RWPE1 (cell line): ENCODE results near the gene THRB.
A peak's percentile ranks its signal among the peaks of the same experiment; 100 is the strongest.

Source experiments
- CTCF ChIA-PET: fragments of 350-600 bp; sonication (Branson Sonifier 250); formaldehyde crosslinking; extraction: SDS; loops from one replicate; lab custom pipeline; 2021; lab: Yijun Ruan, JAX
- POLR2A ChIA-PET: fragments of 400-600 bp; formaldehyde crosslinking; extraction: SDS; loops from one replicate; lab custom pipeline; 2020; ENCODE audit warnings: antibody characterized with exemption; ENCODE audit not compliant: low non-redundant PET; lab: Yijun Ruan, JAX
- DNase-seq: peaks from one replicate; pipeline ENCODE4 v3.0.0; 2012; ENCODE audit warnings: low spot score
- H3K27ac ChIP-seq: fragments of 450-650 bp; 2 replicates; pipeline ENCODE4 v1.5.1; 2017
- CTCF ChIP-seq: fragments of 450-650 bp; conservative IDR thresholded peaks from 2 replicates; pipeline ENCODE4 v1.5.1; 2017; ENCODE audit warnings: low read depth, mild to moderate bottlenecking

Gene THRB

GRCh38 chr3:24086617-24087404, 407.8 kb downstream of the THRB start:
- no peak for DNase-seq
- H3K27ac ChIP-seq: no peak overlapping the region
- POLR2A ChIA-PET: no interaction called here
- CTCF ChIA-PET: no interaction called here
- TF ChIP-seq CTCF: no peak

GRCh38 chr3:24086206-24086605, 408.4 kb downstream of the THRB start:
- DNase-seq: no peak
- ChIA-PET POLR2A (no interaction called here), CTCF (no interaction called here)
- no peak for TF ChIP-seq CTCF
- H3K27ac ChIP-seq: no peak overlapping the region

GRCh38 chr3:24072193-24072592, 422.5 kb downstream of the THRB start:
- ChIA-PET POLR2A (no interaction called here), CTCF (no interaction called here)
- no peak for DNase-seq
- no peak overlapping the region for H3K27ac ChIP-seq
- TF ChIP-seq CTCF: no peak

GRCh38 chr3:24069045-24069444, 425.6 kb downstream of the THRB start:
- CTCF ChIA-PET: interaction anchor here (0.6 kb wide), 1 partner anchor 89 kb away, joined by 3 read pairs; no protein-coding TSS in a partner anchor

GRCh38 chr3:24067483-24067882, 427.2 kb downstream of the THRB start:
- no peak overlapping the region for H3K27ac ChIP-seq
- no peak for DNase-seq
- ChIA-PET CTCF (interaction anchor here (0.7 kb wide), 1 partner anchor 541 kb away, joined by 3 read pairs; no protein-coding TSS in a partner anchor), POLR2A (no interaction called here)
- no peak for TF ChIP-seq CTCF

More at GRCh38 chr3:24069045-24069444, 425.6 kb downstream of the THRB start:
- DNase-seq: no peak
- H3K27ac ChIP-seq: no peak overlapping the region
- TF ChIP-seq CTCF: peak; percentile 18
- POLR2A ChIA-PET: no interaction called here
